IPS-20b (cell line): ENCODE data around the gene PGAP1.

Source experiments
- H3K27ac ChIP-seq: one replicate; pipeline ENCODE4 v1.5.1; 2013; ENCODE audit warnings: low read length
- H3K27me3 ChIP-seq: 2 replicates; pipeline ENCODE4 v1.6.1; 2013; ENCODE audit warnings: mild to moderate bottlenecking, low read length, inconsistent platforms; ENCODE audit not compliant: insufficient read depth
- H3K36me3 ChIP-seq: 2 replicates; pipeline ENCODE4 v1.6.1; 2013; ENCODE audit warnings: low read depth, mild to moderate bottlenecking, inconsistent platforms, low read length, moderate library complexity; ENCODE audit not compliant: insufficient read depth
- H3K4me1 ChIP-seq: 2 replicates; pipeline ENCODE4 v1.6.1; 2013; ENCODE audit warnings: mild to moderate bottlenecking, control low read depth, inconsistent platforms, low read length, moderate library complexity; ENCODE audit not compliant: insufficient read depth
- H3K4me3 ChIP-seq: 2 replicates; pipeline ENCODE4 v1.5.1; 2013; ENCODE audit warnings: mild to moderate bottlenecking, low read length, inconsistent platforms
- H3K9ac ChIP-seq: 2 replicates; pipeline ENCODE4 v1.6.1; 2013; ENCODE audit warnings: low read depth, mild to moderate bottlenecking, inconsistent platforms, low read length, moderate library complexity
- H3K9me3 ChIP-seq: 2 replicates; pipeline ENCODE4 v1.6.1; 2013; ENCODE audit warnings: mild to moderate bottlenecking, low read depth, low read length, inconsistent platforms; ENCODE audit not compliant: insufficient read depth

PGAP1 gene

DNA sequence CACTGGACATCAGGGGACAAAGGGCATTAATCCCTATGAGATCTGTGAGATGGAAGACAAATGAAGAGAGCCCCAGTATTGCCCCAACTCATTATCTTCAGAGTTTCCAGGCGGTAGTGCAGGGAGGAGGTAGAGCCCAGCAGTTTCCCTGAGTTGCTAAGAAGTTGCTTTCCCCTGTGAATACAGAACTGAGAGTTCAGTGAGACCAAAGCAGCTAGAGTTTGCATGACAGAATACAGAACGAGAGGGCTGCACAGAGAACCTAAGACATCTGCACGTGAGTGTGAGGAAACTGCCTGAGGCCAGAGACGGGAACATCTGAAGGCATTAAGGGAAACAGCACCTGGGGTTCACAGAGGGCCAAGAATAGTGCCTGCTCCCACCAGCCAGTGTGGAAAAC is 18.1 kb upstream of the PGAP1 start:
- Histone ChIP-seq H3K9me3 (no peaks in the 10 kb centered on the region), H3K36me3 (no peaks in the 10 kb centered on the region), H3K27ac (no peak overlapping the region), H3K4me3 (no peak overlapping the region), H3K9ac (no peak overlapping the region), H3K27me3 (no peaks in the 10 kb centered on the region), H3K4me1 (no peaks in the 10 kb centered on the region)

DNA sequence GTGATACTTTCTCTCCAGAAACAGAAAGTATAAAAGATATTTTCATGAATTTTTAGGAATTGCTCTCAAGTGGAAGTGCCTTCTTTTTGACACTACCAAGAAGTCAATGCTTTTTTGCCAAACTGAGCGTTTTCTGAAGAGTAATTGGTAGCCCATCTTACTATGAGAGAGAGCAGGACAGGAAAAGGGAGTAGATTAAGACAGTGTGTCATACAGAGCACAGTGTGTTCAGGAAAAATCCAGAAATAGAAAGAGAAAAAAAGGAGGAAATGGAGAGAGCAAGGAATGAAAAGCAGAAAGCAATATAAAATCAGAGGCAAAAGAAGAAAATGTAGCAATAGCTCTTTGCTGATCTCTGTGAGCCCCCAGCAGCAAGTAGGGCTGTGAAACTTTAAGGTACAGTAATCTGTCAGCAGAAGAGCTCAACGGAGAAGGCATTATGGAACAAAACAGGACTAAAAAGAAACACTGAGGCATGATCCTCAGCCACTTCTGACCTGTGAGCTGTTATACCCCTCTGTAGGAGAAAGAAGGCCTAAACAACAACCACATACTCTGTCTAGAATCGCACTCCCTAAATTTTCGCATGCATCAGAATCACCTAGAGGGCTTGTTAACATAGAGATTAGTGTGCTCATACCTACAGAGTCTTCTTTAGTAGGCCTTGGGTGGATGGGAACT is 15.0 kb upstream of the PGAP1 start:
- Histone ChIP-seq H3K9me3 (no peaks in the 10 kb centered on the region), H3K27ac (no peak overlapping the region), H3K36me3 (no peaks in the 10 kb centered on the region), H3K27me3 (no peaks in the 10 kb centered on the region), H3K9ac (no peak overlapping the region), H3K4me3 (no peak overlapping the region), H3K4me1 (no peaks in the 10 kb centered on the region)

DNA sequence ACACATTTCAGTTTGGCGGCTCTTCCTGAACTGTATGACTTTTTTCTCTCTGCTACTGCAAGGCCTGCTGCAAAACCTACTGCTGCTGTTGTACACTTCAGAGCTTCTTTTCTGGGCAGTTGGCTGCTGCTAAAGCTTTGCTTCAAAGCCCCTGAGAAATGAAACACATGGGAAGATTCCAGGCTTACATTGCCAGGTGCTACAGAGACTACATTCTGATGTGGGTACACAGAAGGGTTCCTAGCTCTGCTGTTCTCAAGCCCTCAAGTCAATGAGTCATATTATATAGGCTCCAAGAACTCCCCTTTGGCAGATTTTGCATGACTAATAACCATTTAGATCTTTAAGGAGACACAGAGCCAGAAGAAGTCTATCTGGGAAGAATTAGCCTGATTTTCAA is 12.9 kb upstream of the PGAP1 start:
- no peaks in the 10 kb centered on the region for H3K4me1 ChIP-seq
- no peaks in the 10 kb centered on the region for H3K9me3 ChIP-seq
- no peak overlapping the region for H3K9ac ChIP-seq
- no peak overlapping the region for H3K4me3 ChIP-seq
- H3K27me3 ChIP-seq, result no peaks in the 10 kb centered on the region
- H3K27ac ChIP-seq, result no peak overlapping the region
- H3K36me3 ChIP-seq, result no peaks in the 10 kb centered on the region

DNA sequence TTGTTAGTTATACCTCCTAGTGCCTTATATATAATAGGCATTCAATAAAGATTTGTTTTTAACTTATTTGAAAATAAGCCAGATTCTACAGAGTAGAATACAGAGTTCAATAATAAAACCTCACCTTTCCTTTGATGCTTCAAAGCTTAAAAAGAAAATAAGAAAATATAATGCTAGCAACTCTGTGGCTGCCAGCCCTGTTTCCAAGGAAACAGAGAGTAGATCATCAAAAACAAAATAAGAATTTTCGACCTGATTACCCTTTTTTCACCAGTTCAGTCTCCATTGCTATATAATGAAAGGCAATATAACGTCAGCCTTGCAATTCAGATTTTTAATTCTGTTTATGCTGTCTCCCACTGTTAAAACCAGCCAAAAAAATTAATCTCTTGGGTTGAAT is 8.9 kb upstream of the PGAP1 start:
- H3K27ac ChIP-seq, result no peak overlapping the region

DNA sequence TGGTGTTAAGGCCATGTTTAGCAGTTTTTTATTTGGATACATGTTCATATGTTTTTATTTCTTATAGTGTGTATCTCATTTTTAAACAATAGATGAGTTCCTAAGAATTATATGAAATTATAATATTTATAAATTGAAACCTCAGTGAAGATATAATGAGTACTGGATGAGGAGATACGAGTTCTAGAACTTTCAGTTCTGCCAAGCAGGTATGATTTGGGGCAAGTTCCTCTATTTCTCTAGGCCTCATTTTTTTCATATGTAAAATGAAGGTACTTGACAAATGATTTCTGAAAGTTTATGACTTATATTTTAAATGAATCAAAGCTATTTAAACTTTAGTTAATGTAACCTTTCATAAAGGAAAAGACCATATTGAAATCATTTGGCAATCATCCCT is 8.2 kb upstream of the PGAP1 start:
- H3K4me1 ChIP-seq, result no peaks in the 10 kb centered on the region
- H3K9ac ChIP-seq, result no peak overlapping the region
- H3K9me3 ChIP-seq, result no peaks in the 10 kb centered on the region
- H3K4me3 ChIP-seq, result no peak overlapping the region
- no peaks in the 10 kb centered on the region for H3K27me3 ChIP-seq
- H3K36me3 ChIP-seq, result no peaks in the 10 kb centered on the region
- H3K27ac ChIP-seq, result no peak overlapping the region

More for the DNA sequence above, 8.9 kb upstream of the PGAP1 start:
- Histone ChIP-seq H3K36me3 (no peaks in the 10 kb centered on the region), H3K4me1 (no peaks in the 10 kb centered on the region), H3K4me3 (no peak overlapping the region), H3K27me3 (no peaks in the 10 kb centered on the region), H3K9me3 (no peaks in the 10 kb centered on the region), H3K9ac (no peak overlapping the region)

DNA sequence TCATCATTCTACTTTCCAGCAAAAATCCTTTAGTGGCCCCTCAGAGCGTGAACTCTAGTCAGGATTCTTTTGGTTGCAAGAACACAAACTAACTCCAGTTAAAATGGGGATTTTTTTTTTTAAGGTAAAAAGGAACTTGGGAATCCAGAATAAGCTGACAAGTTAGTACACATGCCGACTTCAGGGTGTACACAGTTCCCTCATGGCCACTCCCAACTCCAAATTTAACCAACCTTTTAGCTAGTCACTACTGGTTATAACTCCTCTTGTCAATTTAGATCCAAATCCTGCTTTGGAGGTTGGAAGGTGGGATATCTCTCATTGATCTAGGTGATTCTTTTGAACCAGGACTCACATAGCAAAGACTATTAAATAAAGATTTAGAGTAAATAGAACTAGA is 5.0 kb upstream of the PGAP1 start:
- H3K9me3 ChIP-seq, result no peaks in the 10 kb centered on the region
- H3K36me3 ChIP-seq, result no peaks in the 10 kb centered on the region

DNA sequence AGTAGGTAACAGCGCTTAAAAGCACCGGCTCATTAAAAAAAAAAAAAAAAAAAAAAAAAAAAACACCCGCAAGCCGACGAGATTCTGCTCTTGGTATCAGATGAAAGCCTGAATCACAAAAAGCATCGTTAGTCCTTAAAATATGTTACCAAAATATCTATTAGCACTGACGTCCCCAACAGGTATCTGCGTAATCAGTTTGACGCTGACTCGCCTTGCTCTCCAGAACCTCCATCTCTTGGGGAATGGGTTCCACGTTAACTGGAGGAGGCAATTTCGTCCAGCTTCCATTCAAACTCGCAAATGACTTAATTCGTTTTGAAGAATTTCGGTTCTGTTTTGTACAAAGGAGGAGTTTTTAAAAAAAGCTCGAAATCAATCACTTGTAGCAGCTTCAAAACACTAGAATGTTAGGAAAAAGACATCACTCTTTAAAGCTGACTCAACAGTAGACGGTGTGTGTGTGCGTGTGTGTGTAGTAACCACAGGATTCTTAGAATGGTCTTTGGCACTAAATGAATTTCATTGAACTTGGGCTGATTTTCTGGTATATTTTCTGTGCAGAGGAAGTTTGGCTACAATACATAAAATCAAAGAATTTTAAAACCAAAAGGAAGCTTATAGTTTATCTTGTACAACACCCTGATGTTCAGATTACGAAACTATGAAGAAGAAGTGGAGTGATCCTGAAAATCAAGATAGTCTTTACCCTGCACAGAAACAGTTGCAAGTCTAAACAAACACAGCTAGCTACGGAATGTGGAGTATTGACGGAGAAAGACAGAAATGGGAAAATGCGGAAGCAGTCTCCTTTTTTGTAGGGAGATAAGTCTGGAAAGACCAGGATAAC is 1.1 kb upstream of the PGAP1 start:
- Histone ChIP-seq H3K4me1 (peaks cover 13% of the 10 kb centered on the region; the same call in 1 of the 2 replicates), H3K9me3 (no peaks in the 10 kb centered on the region), H3K27ac (peak overlapping the region; percentile 33), H3K4me3 (peak overlapping the region; percentile 100), H3K27me3 (no peaks in the 10 kb centered on the region), H3K36me3 (no peaks in the 10 kb centered on the region), H3K9ac (peak overlapping the region; percentile 96; the same call in 1 of the 2 replicates)

More for the DNA sequence above, 5.0 kb upstream of the PGAP1 start:
- Histone ChIP-seq H3K9ac (no peak overlapping the region), H3K4me1 (peaks cover 3% of the 10 kb centered on the region; the same call in 1 of the 2 replicates), H3K27ac (no peak overlapping the region), H3K27me3 (no peaks in the 10 kb centered on the region), H3K4me3 (no peak overlapping the region)

DNA sequence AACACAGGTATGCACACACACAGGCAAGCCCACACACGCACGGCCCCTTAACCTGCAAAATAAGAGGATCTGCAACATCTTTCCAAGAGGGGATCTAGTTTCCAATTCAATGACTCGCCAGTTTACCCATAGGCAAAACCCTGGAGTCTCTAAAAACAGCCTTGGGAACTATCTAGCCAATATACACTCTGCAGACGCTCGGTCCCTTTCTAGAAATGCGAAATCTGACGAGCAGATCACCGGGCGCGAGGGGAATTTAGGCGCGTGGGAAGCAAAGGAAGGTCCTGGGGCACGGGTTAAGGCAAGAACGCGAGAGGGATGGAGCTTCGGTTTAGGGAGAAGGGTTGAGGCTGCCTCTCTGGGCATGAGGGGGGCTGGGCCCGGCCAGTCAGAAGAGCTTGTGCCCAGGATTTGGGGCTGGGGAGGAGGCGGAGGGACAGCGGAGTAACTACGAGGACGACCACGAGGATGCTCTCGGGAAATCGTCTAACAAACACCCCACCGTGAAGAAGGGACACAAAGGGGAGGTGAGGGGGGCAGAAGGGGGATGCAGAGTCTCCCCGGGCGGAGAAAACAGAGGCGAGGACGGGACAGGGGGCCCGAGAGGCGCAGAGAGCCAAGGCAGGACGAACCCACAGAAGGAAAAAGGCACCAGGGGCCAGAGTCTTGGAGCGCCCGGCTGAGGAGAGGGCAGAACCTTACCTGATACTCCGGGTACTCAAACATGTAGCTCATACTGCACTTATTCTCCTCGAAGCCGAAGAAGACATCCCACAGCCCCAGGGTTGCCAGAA is 542 bp downstream of the PGAP1 start:
- Histone ChIP-seq H3K4me1 (peaks cover 13% of the 10 kb centered on the region; the same call in 1 of the 2 replicates), H3K4me3 (peak overlapping the region; percentile 100), H3K9me3 (no peaks in the 10 kb centered on the region), H3K27ac (peak overlapping the region; percentile 61), H3K9ac (peak overlapping the region; percentile 96), H3K36me3 (no peaks in the 10 kb centered on the region), H3K27me3 (no peaks in the 10 kb centered on the region)

DNA sequence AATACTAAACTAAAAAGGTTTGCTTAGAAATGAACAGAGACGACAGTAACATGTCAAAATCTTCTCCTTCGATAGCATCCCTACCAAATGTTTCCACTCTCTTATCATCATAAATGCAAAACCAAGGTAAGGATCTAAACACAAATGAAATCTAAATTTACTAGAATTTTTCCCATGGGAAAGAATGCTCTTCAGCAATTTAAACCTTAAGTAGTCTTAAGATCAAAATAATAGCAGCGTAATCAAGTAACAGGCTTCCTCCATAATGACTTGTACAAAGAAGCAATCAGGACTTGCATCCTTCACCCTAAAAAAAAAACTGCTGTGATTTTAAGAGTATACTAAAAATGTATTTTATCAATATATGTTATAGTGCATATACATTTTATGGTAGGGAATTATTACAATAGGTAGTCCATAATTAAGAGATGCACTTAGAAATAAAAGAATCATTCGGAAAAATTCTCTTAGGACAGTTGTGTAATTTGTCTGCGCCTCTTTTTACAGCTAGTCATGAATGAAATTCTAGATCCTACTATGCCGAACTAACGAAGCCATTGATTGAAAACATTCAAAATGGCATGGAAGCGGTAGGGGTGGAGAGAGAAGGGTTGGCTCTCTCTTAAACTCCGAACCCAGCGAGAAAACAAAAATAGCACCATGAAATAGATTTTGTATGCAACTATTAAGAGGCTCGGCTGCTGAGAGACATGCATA is 1.3 kb downstream of the PGAP1 start:
- H3K9ac ChIP-seq, result peak overlapping the region; percentile 96
- no peaks in the 10 kb centered on the region for H3K27me3 ChIP-seq
- H3K27ac ChIP-seq, result peak overlapping the region; percentile 61
- peak overlapping the region; percentile 100 for H3K4me3 ChIP-seq
- H3K9me3 ChIP-seq, result no peaks in the 10 kb centered on the region
- peaks cover 13% of the 10 kb centered on the region; the same call in 1 of the 2 replicates for H3K4me1 ChIP-seq
- no peaks in the 10 kb centered on the region for H3K36me3 ChIP-seq

DNA sequence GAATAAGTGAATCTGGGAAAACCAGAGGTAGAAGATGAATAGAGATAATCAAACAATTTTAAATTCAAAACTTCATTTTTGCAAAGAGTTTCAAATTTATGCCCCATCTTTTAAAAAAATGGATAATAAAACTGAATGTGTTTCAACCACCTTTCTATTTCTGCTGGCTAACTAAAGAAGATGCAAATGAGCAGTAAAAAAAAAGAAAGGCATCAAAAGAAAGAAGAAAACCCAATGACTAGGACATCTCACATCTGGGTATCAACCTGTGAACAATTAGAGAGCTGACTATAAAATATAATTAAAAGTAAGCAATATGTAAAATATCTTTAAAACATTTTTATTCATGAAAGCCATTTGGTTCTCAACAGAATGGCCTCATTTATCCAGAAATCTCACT is 2.5 kb downstream of the PGAP1 start:
- peaks cover 13% of the 10 kb centered on the region; the same call in 1 of the 2 replicates for H3K4me1 ChIP-seq
- 0 out of 2 replicates have a peak overlapping the region, but pooled peaks have one; percentile 9 for H3K9ac ChIP-seq
- no peaks in the 10 kb centered on the region for H3K27me3 ChIP-seq
- H3K36me3 ChIP-seq, result peaks cover 3% of the 10 kb centered on the region; the same call in 1 of the 2 replicates
- H3K4me3 ChIP-seq, result peak overlapping the region; percentile 100
- H3K9me3 ChIP-seq, result no peaks in the 10 kb centered on the region
- no peak overlapping the region for H3K27ac ChIP-seq

DNA sequence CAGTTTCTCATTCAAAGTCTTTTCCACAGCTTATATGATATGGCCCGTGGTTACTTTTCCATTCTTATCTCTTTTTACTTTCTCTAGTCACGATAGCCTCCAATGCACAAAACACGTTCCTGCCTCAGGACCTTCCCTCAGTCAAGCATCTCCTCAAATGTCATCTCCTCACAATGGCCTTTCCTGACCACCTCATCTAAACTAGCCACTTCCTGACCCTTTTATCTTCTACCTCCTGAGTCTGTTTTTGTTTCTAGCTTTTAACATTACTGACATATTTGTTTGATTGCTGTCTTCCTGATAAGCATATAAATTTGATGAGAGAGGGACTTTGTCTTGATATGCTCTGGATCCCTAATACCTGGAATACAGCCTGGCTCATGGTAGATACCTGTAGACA is 7.6 kb downstream of the PGAP1 start:
- Histone ChIP-seq H3K4me1 (peaks cover 3% of the 10 kb centered on the region; the same call in 1 of the 2 replicates), H3K9ac (no peak overlapping the region), H3K4me3 (no peak overlapping the region), H3K27me3 (no peaks in the 10 kb centered on the region), H3K36me3 (peaks cover 51% of the 10 kb centered on the region), H3K27ac (no peak overlapping the region), H3K9me3 (no peaks in the 10 kb centered on the region)
